GM18861 (cell line): ENCODE measurements around the gene HEXIM2.
"Not testable (repeated sequence)": the region's sequence is repeated elsewhere in the genome, so short reads cannot be mapped to it uniquely, and the experiment has no call there.

Experiments
- ATAC-seq: cut with Tn5 transposase; IDR thresholded peaks from one replicate; pipeline ENCODE4 v1.9.1; 2021; ENCODE audit not compliant: unreplicated experiment

HEXIM2 gene

GRCh38 chr17:45161288-45162024 lies at the start of gene HEXIM2:
TSS of gene HEXIM2 (plus strand) at chr17:45161875. CDS start at chr17:45162794, 919 bp downstream.
- peak; percentile 92 for ATAC-seq

GRCh38 chr17:45112559-45113423 lies 48.9 kb upstream of the HEXIM2 start:
- ATAC-seq: no peak

DNA sequence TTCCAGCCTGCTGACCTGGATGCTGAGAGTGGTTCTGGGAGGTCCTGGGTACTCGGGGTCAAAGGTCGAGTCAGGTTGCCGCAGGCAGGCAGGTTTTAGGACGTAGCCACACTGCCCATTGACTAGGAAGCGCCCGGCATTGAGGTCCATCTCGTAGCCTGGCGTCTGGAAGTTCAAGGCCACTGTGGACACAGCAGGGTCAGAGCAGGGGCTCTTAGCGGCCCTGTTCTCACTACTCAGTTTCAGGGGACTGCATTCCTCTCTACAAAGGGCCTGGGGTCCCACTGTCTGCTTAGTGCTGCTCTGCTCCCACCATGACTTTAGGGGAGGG lies 48.3 kb upstream of the HEXIM2 start:
- no peak for ATAC-seq

- ATAC-seq: no peak
Observed at GRCh38 chr17:45114117-45114932, 47.4 kb upstream of the HEXIM2 start.

DNA sequence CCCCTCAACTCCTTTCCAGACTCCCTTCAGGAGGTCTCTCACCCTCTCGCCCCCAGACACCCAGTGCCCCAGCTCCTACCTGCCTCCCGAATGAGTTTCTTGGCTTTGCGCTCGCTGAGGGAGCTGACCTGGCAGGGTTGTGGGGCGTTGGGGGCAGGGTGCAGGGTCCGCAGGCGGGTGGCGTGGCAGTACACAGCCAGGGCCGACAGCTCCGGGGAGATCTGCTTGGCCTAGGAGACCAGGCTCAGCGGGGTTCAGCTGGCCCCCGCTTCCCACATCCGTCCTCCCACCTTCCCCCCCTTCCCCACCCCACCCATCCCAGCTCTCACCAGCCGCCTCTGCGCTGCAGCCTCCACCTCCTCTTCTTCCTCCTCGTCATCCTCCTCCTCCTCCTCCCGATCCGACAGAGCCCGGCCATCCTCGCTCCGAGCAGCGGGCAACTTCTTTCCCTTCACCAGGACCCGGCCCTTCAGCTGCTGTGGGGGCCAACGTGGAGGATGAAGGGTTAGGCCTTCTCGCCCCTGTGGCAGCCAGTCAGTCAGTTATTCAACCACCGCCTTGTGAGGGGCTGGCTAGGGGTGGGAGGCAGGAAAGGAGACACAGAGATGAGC lies 46.6 kb upstream of the HEXIM2 start:
- no peak for ATAC-seq

DNA sequence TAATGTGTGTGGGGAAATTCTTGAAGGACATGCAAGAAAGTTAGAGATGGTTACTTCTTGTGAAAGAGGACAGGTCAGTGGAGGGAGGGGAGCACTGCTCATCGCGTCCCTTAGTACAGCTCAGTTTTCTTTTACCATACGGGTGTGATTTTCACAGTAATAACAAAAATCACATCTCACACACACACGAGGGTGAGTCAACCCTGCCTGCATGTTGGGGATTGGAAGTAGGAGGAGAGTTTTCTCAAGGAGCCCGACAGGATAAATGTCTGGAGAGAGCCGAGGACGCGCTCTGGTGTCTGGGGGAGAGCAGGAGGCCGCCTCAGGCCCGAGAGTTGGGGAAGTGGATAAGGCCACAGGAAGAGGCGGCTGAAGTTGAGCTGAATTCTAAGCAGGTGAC lies 45.8 kb upstream of the HEXIM2 start:
- ATAC-seq: no peak

GRCh38 chr17:45116434-45117016 lies 45.1 kb upstream of the HEXIM2 start:
- no peak for ATAC-seq

- no peak for ATAC-seq
Observed at GRCh38 chr17:45117334-45117733, 44.3 kb upstream of the HEXIM2 start.

DNA sequence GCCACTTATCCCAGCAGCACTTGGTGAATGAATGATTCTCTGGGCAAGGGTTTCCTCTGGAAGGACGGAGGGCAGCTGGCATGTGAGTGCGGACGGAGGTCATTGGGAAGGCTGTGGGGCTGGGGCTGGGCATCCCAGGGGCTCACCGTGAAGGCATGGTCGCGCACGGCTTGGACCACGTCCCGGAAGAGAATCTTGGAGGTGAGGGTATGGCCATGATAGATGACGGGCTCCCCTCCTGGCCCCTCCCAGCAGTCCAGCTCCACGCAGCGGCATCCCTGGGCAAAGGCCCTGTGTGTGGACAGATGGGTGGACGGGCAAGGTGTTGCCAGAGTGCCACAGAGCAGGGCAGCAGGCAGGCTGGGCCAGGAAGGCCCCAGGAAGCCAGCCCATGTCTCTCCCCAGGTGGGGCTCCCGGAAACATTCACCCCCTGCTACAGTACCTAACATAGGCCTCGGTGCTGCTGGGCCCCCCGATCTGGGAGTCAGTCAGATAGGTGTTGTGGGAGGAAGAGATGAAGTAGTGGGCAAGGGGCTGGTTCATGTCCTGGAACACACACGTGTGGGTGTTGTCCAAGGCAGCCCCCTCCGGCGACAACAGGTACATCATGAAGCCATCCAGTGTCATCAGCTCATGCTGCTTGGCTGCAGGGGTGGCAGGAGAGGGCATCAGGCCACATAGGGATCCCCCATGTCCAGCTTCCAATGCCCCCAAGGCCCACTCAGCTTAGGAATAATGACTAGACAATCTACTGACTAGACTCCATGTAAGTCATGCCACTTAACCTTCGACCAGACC lies 43.6 kb upstream of the HEXIM2 start:
- no peak for ATAC-seq

- no peak for ATAC-seq
Observed at GRCh38 chr17:45118691-45119090, 43.0 kb upstream of the HEXIM2 start.

- ATAC-seq: no peak
Observed at GRCh38 chr17:45119964-45120363, 41.7 kb upstream of the HEXIM2 start.

- ATAC-seq: no peak
Observed at GRCh38 chr17:45120558-45120957, 41.1 kb upstream of the HEXIM2 start.

DNA sequence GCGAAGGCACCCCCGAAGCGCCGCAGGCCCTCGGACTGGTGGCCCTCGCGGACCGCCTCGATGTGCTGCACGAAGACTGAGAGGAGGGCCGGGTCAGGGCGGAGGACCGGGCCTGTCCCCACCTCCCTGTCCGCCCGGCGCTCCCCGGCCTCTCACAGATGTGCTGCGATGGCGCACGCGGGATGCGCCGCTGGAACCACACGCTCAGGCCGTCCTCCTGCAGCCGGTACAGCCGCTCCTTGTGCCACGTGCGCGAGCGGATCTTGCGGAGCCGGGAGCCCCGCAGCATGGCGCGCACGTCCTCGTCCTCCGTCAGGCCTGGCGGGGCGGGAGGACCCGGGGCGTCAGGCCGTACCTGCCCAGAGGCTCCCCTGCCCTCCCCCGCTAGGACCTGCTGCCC lies 40.6 kb upstream of the HEXIM2 start:
- ATAC-seq: no peak

DNA sequence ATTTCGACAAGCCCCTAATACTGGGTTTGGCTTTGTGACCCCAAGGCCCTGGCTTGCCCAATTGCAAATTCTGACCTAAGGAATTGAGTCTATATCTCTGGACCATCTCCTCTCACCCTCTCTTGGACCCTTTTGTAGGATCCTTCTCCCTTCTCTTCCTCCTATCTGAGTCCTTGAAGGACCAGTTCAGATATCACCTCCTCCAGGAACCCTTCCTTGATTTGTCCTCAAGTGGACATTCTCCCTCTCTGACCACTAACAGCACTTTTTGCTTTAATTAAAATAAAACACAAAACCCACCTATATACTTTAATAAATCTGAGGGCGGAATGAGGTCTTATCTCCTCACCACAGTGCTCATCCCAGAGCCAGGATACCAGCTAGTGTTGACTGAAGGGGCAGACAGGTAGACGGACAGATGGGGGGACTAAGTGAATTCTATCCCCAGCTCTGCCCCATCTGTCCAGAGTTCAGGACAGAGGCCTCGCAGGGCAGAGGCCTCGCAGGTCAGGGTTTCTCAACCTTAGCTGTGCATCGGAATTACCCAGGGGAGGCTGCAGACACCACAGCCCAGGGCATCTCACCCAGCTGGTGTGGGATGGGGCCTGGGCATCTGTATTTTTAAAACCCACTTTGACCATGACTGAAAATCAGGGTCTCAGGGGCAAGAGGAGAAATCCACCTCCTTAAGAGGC lies 38.5 kb upstream of the HEXIM2 start:
- no peak for ATAC-seq

- ATAC-seq: no peak
Observed at GRCh38 chr17:45123930-45124796, 37.5 kb upstream of the HEXIM2 start.

DNA sequence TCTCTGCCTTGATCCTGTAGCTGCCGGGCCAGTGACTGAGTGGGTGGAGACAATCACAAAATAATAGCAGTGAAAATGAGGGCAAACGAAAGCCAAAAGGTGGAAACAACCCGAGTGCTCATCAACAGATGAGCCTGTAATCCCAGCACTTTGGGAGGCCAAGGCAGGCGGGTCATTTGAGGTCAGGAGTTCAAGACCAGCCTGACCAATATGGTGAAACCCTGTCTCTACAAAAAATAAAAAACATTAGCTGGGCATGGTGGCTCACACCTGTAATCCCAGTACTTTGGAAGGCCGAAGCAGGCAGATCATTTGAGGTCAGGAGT lies 36.9 kb upstream of the HEXIM2 start:
- not testable (repeated sequence) for ATAC-seq

GRCh38 chr17:45125509-45125908 lies 36.2 kb upstream of the HEXIM2 start:
- ATAC-seq: no peak

GRCh38 chr17:45127207-45127547 lies 34.5 kb upstream of the HEXIM2 start:
- ATAC-seq: no peak
